Activated B cell treated with CpG ODN at 0.5 μM for 24 hours (primary cell): ENCODE data around the gene MAGEC1. TPM values are rescaled to one million over a fixed set of nuclear protein-coding genes. Genes with fewer than 3 reads are reported as not detected.

Experiments used
- ATAC-seq: fragments of 200-7000 bp; cut with Tn5 transposase; one replicate; pipeline ENCODE4 v1.10.0; 2021; ENCODE audit warnings: low read depth, mild to moderate bottlenecking, moderate library complexity
- CTCF ChIA-PET: fragments of 350-600 bp; sonication (Branson Sonifier 250); formaldehyde crosslinking; loops from one replicate; lab custom pipeline; 2021; ENCODE audit warnings: antibody characterized with exemption; lab: Charles Lee
- POLR2A ChIA-PET: fragments of 350-600 bp; sonication (Branson Sonifier 250); formaldehyde crosslinking; loops from one replicate; lab custom pipeline; 2021; ENCODE audit warnings: antibody characterized with exemption; lab: Charles Lee
- DNase-seq: peaks from one replicate; pipeline ENCODE4 v3.0.0; 2022
- H3K27ac Mint-ChIP-seq: one replicate; pipeline ENCODE4 v1.8.0; 2020; ENCODE audit warnings: mixed read lengths
- H3K27me3 Mint-ChIP-seq: one replicate; pipeline ENCODE4 v1.8.0; 2021; ENCODE audit warnings: mixed read lengths
- H3K36me3 Mint-ChIP-seq: one replicate; pipeline ENCODE4 v1.8.0; 2021; ENCODE audit warnings: low read depth, mixed read lengths
- H3K4me1 Mint-ChIP-seq: one replicate; pipeline ENCODE4 v1.8.0; 2021; ENCODE audit warnings: mixed read lengths
- H3K4me3 Mint-ChIP-seq: one replicate; pipeline ENCODE4 v1.8.0; 2020; ENCODE audit warnings: mild to moderate bottlenecking, mixed read lengths
- H3K9me3 Mint-ChIP-seq: one replicate; pipeline ENCODE4 v1.8.0; 2020; ENCODE audit warnings: mixed read lengths
- CTCF ChIP-seq: fragments of 200-600 bp; IDR thresholded peaks from one replicate; pipeline ENCODE4 v1.8.0; 2022; ENCODE audit warnings: antibody characterized with exemption, mild to moderate bottlenecking
- intact Hi-C: fragments of 100-400 bp; cut with micrococcal nuclease; formaldehyde crosslinking; loops from one replicate; pipeline ENCODE4 v1.15.1; 2024
- total RNA-seq: library from RNA; stranded (reverse); gene quantifications from 2 replicates; pipeline ENCODE4 v1.2.3, GENCODE V29; 2022

MAGEC1 gene
- total RNA-seq, 1 donor from 2014 or later: not detected

- DNase-seq (no peak), ATAC-seq (no peak)
- H3K27me3 Mint-ChIP-seq: no peaks in the 10 kb centered on the region
- CTCF ChIA-PET: no interaction called here
- no peak overlapping the region for H3K4me3 Mint-ChIP-seq
- TF ChIP-seq CTCF: no peak
- POLR2A ChIA-PET: no interaction called here
- H3K27ac Mint-ChIP-seq: no peak overlapping the region
- intact Hi-C loops: no loop called here
- no peaks in the 10 kb centered on the region for H3K36me3 Mint-ChIP-seq
- no peaks in the 10 kb centered on the region for H3K4me1 Mint-ChIP-seq
- H3K9me3 Mint-ChIP-seq: no peaks in the 10 kb centered on the region
Measured at GRCh38 chrX:141945426-141945825, 41.7 kb downstream of the MAGEC1 start.

GRCh38 chrX:141947350-141947749, 43.7 kb downstream of the MAGEC1 start:
- H3K4me1 Mint-ChIP-seq: no peaks in the 10 kb centered on the region
- DNase-seq: no peak
- no peak overlapping the region for H3K4me3 Mint-ChIP-seq
- H3K9me3 Mint-ChIP-seq: peaks cover 5% of the 10 kb centered on the region
- H3K27me3 Mint-ChIP-seq: no peaks in the 10 kb centered on the region
- no peak for TF ChIP-seq CTCF
- no peak for ATAC-seq
- H3K36me3 Mint-ChIP-seq: no peaks in the 10 kb centered on the region
- intact Hi-C loops: no loop called here
- no peak overlapping the region for H3K27ac Mint-ChIP-seq
- ChIA-PET CTCF (no interaction called here), POLR2A (no interaction called here)

- no peak for ATAC-seq
- H3K4me1 Mint-ChIP-seq: no peaks in the 10 kb centered on the region
- H3K27ac Mint-ChIP-seq: no peak overlapping the region
- peaks cover 5% of the 10 kb centered on the region for H3K9me3 Mint-ChIP-seq
- no peaks in the 10 kb centered on the region for H3K27me3 Mint-ChIP-seq
- H3K4me3 Mint-ChIP-seq: no peak overlapping the region
- POLR2A ChIA-PET: no interaction called here
- intact Hi-C loops: no loop called here
- DNase-seq: no peak
- no peak for TF ChIP-seq CTCF
- CTCF ChIA-PET: no interaction called here
- H3K36me3 Mint-ChIP-seq: no peaks in the 10 kb centered on the region
Measured at GRCh38 chrX:141952603-141953002, 48.9 kb downstream of the MAGEC1 start.

GRCh38 chrX:141958675-141959074, 55.0 kb downstream of the MAGEC1 start:
- no peak overlapping the region for H3K27ac Mint-ChIP-seq
- ATAC-seq: no peak
- no peak overlapping the region for H3K4me3 Mint-ChIP-seq
- intact Hi-C loops: no loop called here
- H3K27me3 Mint-ChIP-seq: no peaks in the 10 kb centered on the region
- H3K36me3 Mint-ChIP-seq: no peaks in the 10 kb centered on the region
- no peak for DNase-seq
- CTCF ChIA-PET: no interaction called here
- H3K4me1 Mint-ChIP-seq: no peaks in the 10 kb centered on the region
- no peak for TF ChIP-seq CTCF
- H3K9me3 Mint-ChIP-seq: no peaks in the 10 kb centered on the region
- POLR2A ChIA-PET: no interaction called here

Other genes with a start within 250 kb of the MAGEC1 start
- gene SPANXD, start 205.2 kb upstream of the MAGEC1 start, total RNA-seq: not detected in 2 replicates
- gene MAGEC3, start 65.6 kb upstream of the MAGEC1 start, total RNA-seq: not detected in 2 replicates